Germinal center (tissue), 1 donor: Measurements from ENCODE around the gene FHOD3.

Experiments used
- DNase-seq: peaks from one replicate; pipeline ENCODE4 v3.0.0; 2012; ENCODE audit warnings: mixed read lengths, low spot score

Gene FHOD3

GRCh38 chr18:36667811-36668210 is 370.3 kb downstream of the FHOD3 start:
- DNase-seq: no peak

- no peak for DNase-seq
These were observed 370.8 kb downstream of the FHOD3 start for GRCh38 chr18:36668349-36668748.

- no peak for DNase-seq
These were observed 375.2 kb downstream of the FHOD3 start for GRCh38 chr18:36672437-36673344.

- DNase-seq: no peak
These were observed 375.9 kb downstream of the FHOD3 start for GRCh38 chr18:36673452-36673851.

GRCh38 chr18:36675076-36675475 is 377.6 kb downstream of the FHOD3 start:
- no peak for DNase-seq

GRCh38 chr18:36675542-36675941 is 378.0 kb downstream of the FHOD3 start:
- no peak for DNase-seq

GRCh38 chr18:36676629-36677028 is 379.1 kb downstream of the FHOD3 start:
- no peak for DNase-seq

GRCh38 chr18:36680042-36680441 is 382.5 kb downstream of the FHOD3 start:
- no peak for DNase-seq

GRCh38 chr18:36685580-36685979 is 388.1 kb downstream of the FHOD3 start:
- no peak for DNase-seq

- DNase-seq: peak; percentile 71
These were observed 390.8 kb downstream of the FHOD3 start for GRCh38 chr18:36688020-36688965.

GRCh38 chr18:36692371-36692770 is 394.9 kb downstream of the FHOD3 start:
- no peak for DNase-seq

GRCh38 chr18:36692921-36693332 is 395.4 kb downstream of the FHOD3 start:
- no peak for DNase-seq

GRCh38 chr18:36693931-36694620 is 396.6 kb downstream of the FHOD3 start:
- DNase-seq: no peak

GRCh38 chr18:36695806-36696205 is 398.3 kb downstream of the FHOD3 start:
- no peak for DNase-seq

- no peak for DNase-seq
These were observed 400.4 kb downstream of the FHOD3 start for GRCh38 chr18:36697905-36698304.

- DNase-seq: no peak
These were observed 403.4 kb downstream of the FHOD3 start for GRCh38 chr18:36700955-36701354.

GRCh38 chr18:36702401-36703013 is 405.0 kb downstream of the FHOD3 start:
- no peak for DNase-seq

- DNase-seq: no peak
These were observed 406.6 kb downstream of the FHOD3 start for GRCh38 chr18:36704156-36704555.

- no peak for DNase-seq
These were observed 408.8 kb downstream of the FHOD3 start for GRCh38 chr18:36706134-36706881.

- no peak for DNase-seq
These were observed 410.9 kb downstream of the FHOD3 start for GRCh38 chr18:36708366-36708765.

GRCh38 chr18:36709315-36709714 is 411.8 kb downstream of the FHOD3 start:
- DNase-seq: no peak
